DND-41 (cell line): Measurements from ENCODE around the gene AGA.

ENCODE experiments used
- ATAC-seq: fragments of 200-7000 bp; cut with Tn5 transposase; 3 replicates; pipeline ENCODE4 v1.9.1; 2021; ENCODE audit warnings: low read depth; ENCODE audit not compliant: insufficient read depth
- DNase-seq: peaks from one replicate; pipeline ENCODE4 v3.0.0-alpha.2; 2020
- H2AFZ ChIP-seq: 2 replicates; pipeline ENCODE4 v1.6.0; 2012; ENCODE audit warnings: low read depth, low read length
- H3K27ac ChIP-seq: 2 replicates; pipeline ENCODE4 v1.5.1; 2012; ENCODE audit warnings: low read length, inconsistent platforms
- H3K27me3 ChIP-seq: fragments of 200-600 bp; sonication (generic); 2 replicates; pipeline ENCODE4 v1.6.0; 2012; ENCODE audit warnings: low read length, mild to moderate bottlenecking, inconsistent platforms; ENCODE audit not compliant: insufficient read depth, poor library complexity
- H3K36me3 ChIP-seq: 2 replicates; pipeline ENCODE4 v1.5.1; 2012; ENCODE audit warnings: low read length, inconsistent platforms; ENCODE audit not compliant: insufficient read depth
- H3K4me1 ChIP-seq: 2 replicates; pipeline ENCODE4 v1.5.1; 2012; ENCODE audit warnings: mild to moderate bottlenecking, low read length; ENCODE audit not compliant: insufficient read depth
- H3K4me2 ChIP-seq: 2 replicates; pipeline ENCODE4 v1.6.0; 2012; ENCODE audit warnings: mild to moderate bottlenecking, moderate library complexity, low read length, inconsistent platforms; ENCODE audit not compliant: insufficient read depth
- H3K4me3 ChIP-seq, 2 experiments: fragments of 200-600 bp in 1 of 2; shearing (Covaris generic) in 1 of 2; 2 replicates each; pipeline ENCODE4 v1.5.1; 2012 to 2016; ENCODE audit warnings: inconsistent platforms in 2 of 2, low read length in 2 of 2, mild to moderate bottlenecking in 2 of 2, low read depth in 1 of 2, moderate library complexity in 1 of 2
- H3K79me2 ChIP-seq: 2 replicates; pipeline ENCODE4 v1.6.0; 2012; ENCODE audit warnings: low read length, inconsistent platforms; ENCODE audit not compliant: insufficient read depth
- H3K9ac ChIP-seq: 2 replicates; pipeline ENCODE4 v1.6.0; 2012; ENCODE audit warnings: low read depth, mild to moderate bottlenecking, inconsistent platforms, low read length, moderate library complexity
- H3K9me3 ChIP-seq: 2 replicates; pipeline ENCODE4 v1.5.1; 2012; ENCODE audit warnings: low read length, moderate library complexity, mild to moderate bottlenecking, inconsistent platforms; ENCODE audit not compliant: insufficient read depth, severe bottlenecking
- H4K20me1 ChIP-seq: 2 replicates; pipeline ENCODE4 v1.6.0; 2012; ENCODE audit warnings: low read length; ENCODE audit not compliant: insufficient read depth
- CTCF ChIP-seq: IDR thresholded peaks from 2 replicates; pipeline ENCODE4 v1.5.1; 2012; ENCODE audit warnings: borderline replicate concordance, low read length, moderate library complexity, mild to moderate bottlenecking; ENCODE audit not compliant: poor library complexity, severe bottlenecking; ENCODE audit errors: extremely low read depth
- EZH2 ChIP-seq: IDR thresholded peaks from 3 replicates; pipeline ENCODE4 v1.6.1; 2012; ENCODE audit warnings: borderline replicate concordance, low read depth, mild to moderate bottlenecking, moderate library complexity, low read length, inconsistent platforms; ENCODE audit not compliant: severe bottlenecking

AGA gene

GRCh38 chr4:177484613-177485021 is 42.4 kb upstream of the AGA start:
- Histone ChIP-seq H3K36me3 (no peaks in the 10 kb centered on the region), H3K27me3 (no peaks in the 10 kb centered on the region), H3K4me2 (no peak overlapping the region), H3K4me1 (no peaks in the 10 kb centered on the region), H3K4me3 (no peak overlapping the region), H3K27ac (no peak overlapping the region), H3K9ac (no peak overlapping the region), H3K9me3 (no peaks in the 10 kb centered on the region), H2AFZ (no peak overlapping the region), H3K79me2 (no peaks in the 10 kb centered on the region), H4K20me1 (no peaks in the 10 kb centered on the region)
- TF ChIP-seq CTCF = no peak
- no peak for TF ChIP-seq EZH2
- ATAC-seq = no peak
- no peak for DNase-seq

GRCh38 chr4:177483760-177484159 is 41.5 kb upstream of the AGA start:
- Histone ChIP-seq H3K27ac (no peak overlapping the region), H2AFZ (no peak overlapping the region), H3K4me1 (no peaks in the 10 kb centered on the region), H4K20me1 (no peaks in the 10 kb centered on the region), H3K4me3 (no peak overlapping the region), H3K9ac (no peak overlapping the region), H3K9me3 (no peaks in the 10 kb centered on the region), H3K36me3 (no peaks in the 10 kb centered on the region), H3K4me2 (no peak overlapping the region), H3K27me3 (no peaks in the 10 kb centered on the region), H3K79me2 (no peaks in the 10 kb centered on the region)
- DNase-seq = no peak
- TF ChIP-seq CTCF (no peak), EZH2 (no peak)
- ATAC-seq = no peak

DNA sequence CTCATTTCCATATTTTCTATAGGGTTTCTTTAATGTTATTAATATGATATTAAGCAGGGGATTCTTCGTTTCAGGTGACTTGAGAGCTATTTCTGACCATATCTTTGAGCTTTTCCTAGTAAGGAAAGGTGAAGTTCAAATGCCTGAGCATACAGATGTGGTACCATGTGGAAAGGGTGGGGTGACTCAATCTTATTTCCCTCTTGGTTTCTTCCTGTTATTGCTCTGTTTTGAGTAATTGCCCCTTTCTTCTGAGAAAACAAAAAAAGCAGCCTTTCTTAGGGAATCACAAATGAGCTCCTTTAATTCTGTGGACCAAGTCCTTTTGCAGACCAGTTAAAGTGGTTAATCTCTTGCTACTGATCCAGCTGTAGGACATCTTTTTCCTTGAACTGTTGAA is 41.0 kb upstream of the AGA start:
- H3K27ac ChIP-seq = no peak overlapping the region
- H3K27me3 ChIP-seq = no peaks in the 10 kb centered on the region
- H3K36me3 ChIP-seq = no peaks in the 10 kb centered on the region
- H3K79me2 ChIP-seq = no peaks in the 10 kb centered on the region
- no peak overlapping the region for H3K4me3 ChIP-seq
- DNase-seq = no peak
- H4K20me1 ChIP-seq = no peaks in the 10 kb centered on the region
- TF ChIP-seq CTCF = no peak
- no peaks in the 10 kb centered on the region for H3K9me3 ChIP-seq
- no peaks in the 10 kb centered on the region for H3K4me1 ChIP-seq
- no peak overlapping the region for H2AFZ ChIP-seq
- ATAC-seq = no peak
- no peak overlapping the region for H3K9ac ChIP-seq
- no peak overlapping the region for H3K4me2 ChIP-seq

- Histone ChIP-seq H3K36me3 (no peaks in the 10 kb centered on the region), H3K79me2 (no peaks in the 10 kb centered on the region), H3K4me1 (no peaks in the 10 kb centered on the region), H2AFZ (no peak overlapping the region), H3K27ac (no peak overlapping the region), H3K4me3 (no peak overlapping the region), H3K27me3 (no peaks in the 10 kb centered on the region), H4K20me1 (no peaks in the 10 kb centered on the region), H3K9ac (no peak overlapping the region), H3K9me3 (no peaks in the 10 kb centered on the region), H3K4me2 (no peak overlapping the region)
- no peak for TF ChIP-seq EZH2
- TF ChIP-seq CTCF = no peak
- no peak for DNase-seq
- ATAC-seq = no peak
These were observed 40.1 kb upstream of the AGA start for GRCh38 chr4:177482367-177482766.
